GM10847 (cell line): ENCODE data around the gene FAM171A1.

Experiments
- POLR2A ChIP-seq: IDR thresholded peaks from 2 replicates; pipeline ENCODE4 v1.6.1; 2011; ENCODE audit not compliant: insufficient read length; ENCODE audit errors: extremely low read depth

FAM171A1 gene

DNA sequence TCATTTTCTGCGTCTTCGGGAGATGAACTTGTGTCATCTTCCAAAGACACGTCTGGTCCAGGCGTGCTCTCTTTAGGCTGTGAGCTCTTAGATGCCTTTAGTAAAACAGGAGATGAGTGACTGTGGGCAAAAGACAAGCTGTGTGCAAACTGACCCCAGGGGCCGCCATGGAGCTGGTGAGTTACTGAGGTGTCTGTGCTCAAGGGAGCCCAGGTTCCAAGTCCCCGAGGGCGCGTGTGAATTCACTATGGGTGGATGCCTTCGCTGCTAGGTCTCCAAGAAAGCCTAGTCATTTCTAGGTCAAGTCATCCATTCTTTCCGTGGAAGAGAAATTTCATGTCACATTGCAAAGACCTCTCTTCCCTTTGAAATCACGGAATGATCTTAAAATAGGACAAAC, 118.7 kb downstream of the FAM171A1 start:
- no peak for TF ChIP-seq POLR2A

DNA sequence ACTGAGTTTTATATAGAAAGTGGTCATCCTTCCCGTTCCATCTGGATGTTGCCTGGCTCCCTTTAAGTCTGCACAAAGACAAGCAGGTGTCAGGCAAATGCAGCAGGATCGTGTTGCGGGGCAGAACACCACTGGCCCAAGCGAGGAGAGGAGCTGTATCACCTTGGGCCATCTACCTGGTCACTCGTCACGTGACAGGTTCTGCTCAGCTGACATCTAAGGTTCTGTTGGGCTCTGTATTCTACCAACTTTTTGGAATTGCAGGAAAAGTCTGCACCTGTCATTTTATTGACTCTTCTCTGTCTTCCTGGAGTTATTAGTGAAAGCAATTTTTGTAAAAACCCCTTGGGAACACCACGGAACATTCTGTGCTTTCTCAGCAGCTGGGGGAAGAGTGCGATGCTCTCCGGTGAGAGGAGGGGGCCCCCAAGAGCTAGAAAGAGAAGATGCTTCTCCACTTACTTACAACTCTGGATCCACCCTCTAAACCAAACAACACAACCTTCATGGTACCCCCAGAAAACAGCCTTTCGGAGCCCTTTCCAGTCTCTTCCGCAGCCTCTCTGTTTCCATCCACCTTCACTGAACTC, 119.2 kb downstream of the FAM171A1 start:
- TF ChIP-seq POLR2A: no peak

DNA sequence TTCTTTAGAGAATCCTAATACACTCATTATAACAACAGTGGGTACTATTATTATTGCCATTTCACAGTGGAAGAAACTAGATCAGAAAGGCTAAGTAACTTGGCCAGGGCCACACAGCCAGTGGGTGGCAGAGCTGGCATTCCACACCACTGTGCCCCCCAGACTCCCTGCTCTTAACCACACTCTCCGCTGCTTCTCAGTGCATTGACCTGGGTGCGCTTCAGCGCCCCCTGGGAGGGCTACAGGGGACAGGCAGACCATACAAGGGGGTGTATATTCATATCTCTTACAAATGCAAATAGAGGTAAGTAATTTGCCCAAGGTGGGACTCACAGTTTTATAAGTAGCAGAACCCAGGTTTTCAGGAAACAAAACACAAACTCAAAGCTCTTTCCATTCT, 125.6 kb downstream of the FAM171A1 start:
- TF ChIP-seq POLR2A: no peak

DNA sequence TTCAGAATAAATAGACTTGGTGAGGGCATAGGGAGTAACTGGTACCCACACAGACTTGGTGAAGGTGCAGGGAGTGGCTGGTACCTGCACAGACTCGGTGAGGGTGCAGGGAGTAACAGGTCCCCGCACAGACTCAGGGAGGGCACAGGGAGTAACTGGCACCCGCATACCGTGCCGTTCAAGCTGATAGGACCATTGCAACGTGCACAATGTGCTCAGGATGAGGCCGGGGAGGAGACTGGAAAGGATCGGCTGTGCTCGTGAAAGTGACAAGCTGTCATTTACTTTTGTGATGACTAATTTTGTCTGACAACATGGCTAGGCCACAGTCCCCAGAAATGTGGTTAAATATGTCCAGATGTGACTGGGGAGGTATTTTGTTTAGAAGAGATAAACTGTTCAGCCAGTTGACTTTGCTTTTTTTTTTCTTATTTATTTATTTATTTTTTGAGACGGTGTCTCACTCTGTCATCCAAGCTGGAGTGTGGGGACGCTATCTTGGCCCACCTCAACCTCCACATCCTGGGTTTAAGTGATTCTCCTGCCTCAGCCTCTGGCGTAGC, 126.4 kb downstream of the FAM171A1 start:
- no peak for TF ChIP-seq POLR2A

- no peak for TF ChIP-seq POLR2A
Observed at GRCh38 chr10:15242261-15242840, 128.7 kb downstream of the FAM171A1 start.

DNA sequence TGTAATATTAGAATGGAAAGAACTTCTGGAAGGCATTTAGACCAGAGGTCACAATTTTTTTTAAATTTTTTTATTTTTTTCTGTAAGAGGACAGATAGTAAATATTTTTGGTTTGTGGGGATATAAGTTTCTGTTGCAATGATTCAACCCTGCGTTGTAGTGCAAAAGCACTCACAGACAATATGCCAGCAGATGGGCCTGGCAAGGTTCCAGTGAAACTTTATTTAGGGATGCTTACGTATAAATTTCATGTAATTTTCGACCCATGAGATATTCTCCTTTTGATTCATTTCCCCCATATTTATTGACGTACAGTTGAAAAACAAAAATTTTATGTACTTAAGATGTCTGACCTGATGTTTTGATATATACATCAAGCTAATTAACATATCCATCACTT, 129.8 kb downstream of the FAM171A1 start:
- no peak for TF ChIP-seq POLR2A

GRCh38 chr10:15238555-15239335, 132.3 kb downstream of the FAM171A1 start:
- TF ChIP-seq POLR2A: no peak

DNA sequence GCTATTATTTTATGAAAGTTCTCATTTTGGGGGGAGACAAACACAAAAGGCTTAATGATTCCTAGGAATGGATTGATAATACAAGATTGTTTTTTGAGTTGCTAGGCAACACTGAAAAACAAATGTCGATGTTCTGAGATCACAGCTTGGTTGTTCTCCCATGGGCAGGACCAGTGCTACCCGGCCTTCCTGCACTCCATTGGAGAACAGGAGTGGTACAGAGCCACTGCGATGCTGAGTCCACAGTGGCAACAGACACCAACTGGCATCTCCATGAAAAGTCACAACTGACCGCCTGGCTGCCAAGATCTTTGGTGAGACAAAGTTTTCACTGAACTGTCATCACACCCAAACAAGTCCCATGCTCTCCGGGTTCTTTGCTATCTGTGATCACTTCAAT, 133.7 kb downstream of the FAM171A1 start:
- no peak for TF ChIP-seq POLR2A

DNA sequence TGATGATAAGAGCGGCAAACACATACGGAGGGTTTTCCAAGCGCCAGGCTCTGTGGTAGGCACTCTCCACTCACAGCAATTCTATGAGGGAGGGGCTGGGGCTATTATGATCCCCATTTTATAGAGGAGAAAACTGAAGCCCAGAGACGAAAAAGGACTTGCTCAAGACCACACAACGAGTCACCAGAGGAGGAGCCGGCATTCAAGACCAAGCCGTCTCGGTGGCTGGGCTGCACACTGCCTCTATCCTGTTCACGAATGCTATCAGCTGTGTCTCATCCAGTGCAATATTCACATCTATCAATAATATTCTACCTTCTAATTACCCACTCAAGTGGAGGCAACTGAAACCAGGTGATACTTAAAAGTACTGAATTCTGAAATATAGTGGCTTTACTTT, 134.7 kb downstream of the FAM171A1 start:
- TF ChIP-seq POLR2A: no peak

DNA sequence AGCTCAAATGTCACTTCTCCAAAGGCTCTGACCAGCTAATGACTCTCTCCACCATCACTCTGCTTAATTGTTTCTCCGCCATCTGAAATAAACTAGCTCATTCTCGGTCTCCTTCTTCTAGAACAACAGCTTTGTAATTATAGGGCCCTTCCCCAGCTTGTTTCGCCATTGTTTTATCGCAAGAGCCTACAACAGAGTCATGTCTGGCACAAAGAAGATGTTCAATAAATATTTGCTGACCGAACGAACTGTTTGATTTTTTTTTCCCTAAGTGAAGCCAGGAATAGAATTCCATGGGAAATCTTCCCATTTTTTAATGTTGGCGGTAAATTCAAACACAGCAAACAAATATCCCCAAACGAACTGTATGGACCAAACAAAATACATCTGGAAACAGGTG, 138.8 kb downstream of the FAM171A1 start:
- TF ChIP-seq POLR2A: no peak

GRCh38 chr10:15231426-15231825, 139.7 kb downstream of the FAM171A1 start:
- no peak for TF ChIP-seq POLR2A

GRCh38 chr10:15230257-15230656, 140.8 kb downstream of the FAM171A1 start:
- no peak for TF ChIP-seq POLR2A

DNA sequence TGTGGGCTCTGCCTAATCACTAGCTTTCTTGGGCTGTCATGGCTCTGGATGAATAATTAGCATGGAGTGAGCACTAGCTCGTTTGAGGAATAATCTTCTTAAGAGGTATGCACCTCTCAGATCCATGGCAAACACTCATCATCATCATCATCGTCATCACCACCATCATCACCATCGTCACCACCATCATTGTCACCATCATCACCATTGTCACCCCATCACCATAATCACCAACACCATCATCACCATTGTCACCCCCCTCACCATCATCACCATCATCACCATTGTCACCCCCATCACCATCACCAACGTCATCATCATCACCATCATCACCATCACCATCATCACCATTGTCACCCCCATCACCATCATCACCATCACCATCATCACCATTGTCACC, 141.8 kb downstream of the FAM171A1 start:
- no peak for TF ChIP-seq POLR2A

- TF ChIP-seq POLR2A: no peak
Observed at GRCh38 chr10:15228426-15228825, 142.7 kb downstream of the FAM171A1 start.

DNA sequence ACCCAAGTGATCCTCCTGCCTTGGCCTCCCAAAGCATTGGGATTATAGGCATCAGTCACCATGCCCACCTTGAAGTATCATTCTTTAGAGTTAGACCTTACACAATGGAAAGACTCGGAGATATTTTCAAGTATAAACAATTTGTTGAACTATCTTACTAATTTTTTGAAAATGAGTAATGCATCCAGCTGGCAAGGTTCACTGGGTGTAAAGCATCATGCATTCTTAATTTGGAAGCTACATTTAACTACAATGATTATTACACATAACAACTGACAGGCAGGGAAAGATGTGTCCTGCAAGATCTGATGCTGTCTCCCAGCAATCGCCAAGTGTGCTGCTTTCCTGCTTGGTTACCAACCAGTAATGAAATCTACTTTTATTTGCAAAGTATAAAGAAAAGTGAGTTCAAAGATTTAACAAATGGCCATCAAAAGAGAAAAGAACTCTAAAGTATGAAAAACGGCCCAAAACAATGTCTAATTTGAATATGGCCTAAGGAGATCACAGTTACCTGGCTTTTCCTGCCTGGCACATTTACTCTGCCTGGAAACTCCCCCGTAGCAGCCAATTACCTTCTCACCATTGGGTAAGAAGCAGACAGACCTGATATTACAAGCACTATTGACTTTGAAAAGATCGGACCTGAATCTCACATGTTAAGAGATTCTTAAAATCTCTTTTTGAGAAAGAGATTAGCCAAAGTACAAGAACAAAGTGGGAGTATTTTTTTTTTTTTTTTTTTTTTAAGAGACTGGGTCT, 143.3 kb downstream of the FAM171A1 start:
- TF ChIP-seq POLR2A: no peak
